ENCODE measurements around the gene KLHL3.

- TF ChIP-seq PRDM15 (CRISPR knock-in tag; IDR thresholded peaks at IDR 0.05) (no peak), CTCF (IDR thresholded peaks at IDR 0.05) (no peak), GABPB1 (CRISPR knock-in tag; IDR thresholded peaks at IDR 0.05) (no peak), NR3C1 (CRISPR knock-in tag; conservative IDR thresholded peaks at IDR 0.05; ENCODE audit: low read depth) (no peak), ZNF512 (CRISPR knock-in tag; IDR thresholded peaks at IDR 0.05; ENCODE audit: borderline replicate concordance) (no peak), ZNF671 (CRISPR knock-in tag; IDR thresholded peaks at IDR 0.05) (no peak), ZSCAN18 (CRISPR knock-in tag; IDR thresholded peaks at IDR 0.05) (no peak), RELA (CRISPR knock-in tag; IDR thresholded peaks at IDR 0.05; ENCODE audit: borderline replicate concordance) (no peak), TEAD4 (CRISPR knock-in tag; IDR thresholded peaks at IDR 0.05) (no peak)
Measured at GRCh38 chr5:137632716-137633115, 103.2 kb downstream of the KLHL3 start.
